ENCODE data around the gene HDAC9.

DNA sequence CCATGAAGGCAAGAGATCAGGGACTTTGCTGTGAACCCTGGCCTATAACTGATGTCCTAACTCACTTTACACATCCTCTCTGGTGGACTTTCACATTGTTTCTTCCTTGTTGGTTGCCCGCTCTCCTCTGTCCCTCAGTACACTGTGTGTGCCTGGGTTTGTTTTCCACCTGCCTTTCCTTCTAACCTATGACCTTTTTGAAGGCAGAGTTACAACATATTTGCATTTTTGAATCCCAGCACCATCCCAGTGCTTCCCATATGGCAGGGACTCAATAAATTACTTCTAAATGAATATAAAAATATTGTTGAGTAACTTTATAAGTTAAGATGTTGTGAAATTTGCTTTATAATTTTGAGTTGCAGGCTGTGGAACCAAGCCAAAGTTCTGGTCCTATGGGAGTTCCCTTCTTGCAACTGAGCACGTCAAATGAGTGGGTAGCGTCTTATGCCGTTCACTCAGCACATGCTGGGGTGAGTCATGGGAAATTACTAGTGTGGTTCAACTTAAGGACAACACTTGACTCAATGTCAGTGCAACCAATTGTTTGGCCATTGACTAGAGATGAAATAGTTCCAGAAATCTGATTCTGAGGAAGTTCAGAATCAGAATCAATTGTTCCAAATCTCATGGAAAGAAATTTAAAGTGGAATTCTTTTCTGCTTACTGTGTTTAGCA is 370.9 kb downstream of the HDAC9 start:
- no peak for TF ChIP-seq EZH2 (IDR thresholded peaks at IDR 0.05)
- TF ChIP-seq, protein P1, sequence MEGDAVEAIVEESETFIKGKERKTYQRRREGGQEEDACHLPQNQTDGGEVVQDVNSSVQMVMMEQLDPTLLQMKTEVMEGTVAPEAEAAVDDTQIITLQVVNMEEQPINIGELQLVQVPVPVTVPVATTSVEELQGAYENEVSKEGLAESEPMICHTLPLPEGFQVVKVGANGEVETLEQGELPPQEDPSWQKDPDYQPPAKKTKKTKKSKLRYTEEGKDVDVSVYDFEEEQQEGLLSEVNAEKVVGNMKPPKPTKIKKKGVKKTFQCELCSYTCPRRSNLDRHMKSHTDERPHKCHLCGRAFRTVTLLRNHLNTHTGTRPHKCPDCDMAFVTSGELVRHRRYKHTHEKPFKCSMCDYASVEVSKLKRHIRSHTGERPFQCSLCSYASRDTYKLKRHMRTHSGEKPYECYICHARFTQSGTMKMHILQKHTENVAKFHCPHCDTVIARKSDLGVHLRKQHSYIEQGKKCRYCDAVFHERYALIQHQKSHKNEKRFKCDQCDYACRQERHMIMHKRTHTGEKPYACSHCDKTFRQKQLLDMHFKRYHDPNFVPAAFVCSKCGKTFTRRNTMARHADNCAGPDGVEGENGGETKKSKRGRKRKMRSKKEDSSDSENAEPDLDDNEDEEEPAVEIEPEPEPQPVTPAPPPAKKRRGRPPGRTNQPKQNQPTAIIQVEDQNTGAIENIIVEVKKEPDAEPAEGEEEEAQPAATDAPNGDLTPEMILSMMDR (IDR thresholded peaks at IDR 0.05) = no peak
